GM12878 (cell line): ENCODE data around the gene GPC3. TPM values are rescaled to one million over a fixed set of nuclear protein-coding genes. Genes with fewer than 3 reads are reported as not detected.

Experiments
- ATAC-seq: fragments of 200-7000 bp; cut with Tn5 transposase; 3 replicates; pipeline ENCODE4 v1.9.1; 2020; ENCODE audit warnings: mild to moderate bottlenecking, moderate library complexity
- BruUV-seq: library from RNA; stranded (reverse); fragments of 400-500 nt; replicated peaks from 2 replicates; lab custom pipeline; 2021; lab: Mats Ljungman, UMichigan
- CTCF ChIA-PET: fragments of 300-600 bp; sonication (Branson Sonifier 250); formaldehyde crosslinking; extraction: SDS; loops from one replicate; lab custom pipeline; 2021; ENCODE audit warnings: inconsistent platforms; lab: Yijun Ruan, JAX
- POLR2A ChIA-PET: fragments of 350-600 bp; formaldehyde crosslinking; extraction: SDS; loops from one replicate; lab custom pipeline; 2021; ENCODE audit warnings: inconsistent platforms; lab: Charles Lee
- RAD21 ChIA-PET: fragments of 300-600 bp; sonication (Branson Sonifier 250); formaldehyde crosslinking; loops from one replicate; lab custom pipeline; 2023; ENCODE audit warnings: antibody characterized with exemption; ENCODE audit not compliant: unreplicated experiment; lab: Charles Lee
- SMC1A ChIA-PET: fragments of 300-600 bp; sonication (Branson Sonifier 250); formaldehyde crosslinking; loops from one replicate; lab custom pipeline; 2023; ENCODE audit not compliant: unreplicated experiment, uncharacterized antibody; lab: Charles Lee
- DNase-seq: peaks from one replicate; pipeline ENCODE4 v3.0.0-alpha.2; 2011; ENCODE audit warnings: low read depth, low spot score
- FAIRE-seq: peaks from 3 replicates; lab custom pipeline; 2011; peaks lifted over from hg19 to GRCh38; lab: Jason Lieb, UNC
- H2AFZ ChIP-seq: 2 replicates; pipeline ENCODE4 v1.6.0; 2011; ENCODE audit warnings: low read depth, low read length, control low read depth; ENCODE audit not compliant: control insufficient read depth
- H3K27ac ChIP-seq: 2 replicates; pipeline ENCODE4 v1.5.1; 2011; ENCODE audit warnings: control low read depth; ENCODE audit not compliant: control insufficient read depth, insufficient read depth
- H3K27me3 ChIP-seq, 2 experiments: replicated peaks in 1 of 2; 2 replicates each; pipeline versions ENCODE4 v1.6.0 to v1.6.1; 2011; ENCODE audit warnings: low read length in 1 of 2; ENCODE audit not compliant: control insufficient read depth in 2 of 2, insufficient read depth in 2 of 2
- H3K36me3 ChIP-seq, 2 experiments: 2 replicates each; pipeline ENCODE4 v1.5.1; 2011; ENCODE audit warnings: low read length in 1 of 2; ENCODE audit not compliant: control insufficient read depth in 2 of 2, insufficient read depth in 2 of 2
- H3K4me1 ChIP-seq: 2 replicates; pipeline ENCODE4 v1.6.1; 2011; ENCODE audit warnings: mild to moderate bottlenecking, low read length, moderate library complexity, mixed read lengths; ENCODE audit not compliant: control insufficient read depth, insufficient read depth
- H3K4me2 ChIP-seq: 2 replicates; pipeline ENCODE4 v1.6.0; 2011; ENCODE audit warnings: control low read depth; ENCODE audit not compliant: control insufficient read depth, insufficient read depth
- H3K4me3 ChIP-seq: fragments of 200-600 bp; sonication (generic); 2 replicates; pipeline ENCODE4 v1.5.1; 2016
- H3K79me2 ChIP-seq: 2 replicates; pipeline ENCODE4 v1.6.0; 2011; ENCODE audit warnings: low read length; ENCODE audit not compliant: control insufficient read depth, insufficient read depth
- H3K9ac ChIP-seq: 2 replicates; pipeline ENCODE4 v1.8.0; 2011; ENCODE audit warnings: low read length, control low read depth, mixed read lengths; ENCODE audit not compliant: control insufficient read depth, insufficient read depth
- H3K9me3 ChIP-seq: replicated peaks from 3 replicates; pipeline ENCODE4 v1.5.1; 2011; ENCODE audit warnings: mild to moderate bottlenecking, low read length; ENCODE audit not compliant: control insufficient read depth, insufficient read depth
- H4K20me1 ChIP-seq: 2 replicates; pipeline ENCODE4 v1.6.0; 2011; ENCODE audit not compliant: control insufficient read depth, insufficient read depth
- CEBPZ ChIP-seq: fragments of 150-350 bp; IDR thresholded peaks from 2 replicates; pipeline ENCODE4 v1.6.1; 2016; ENCODE audit warnings: low read depth, low read length
- CHD1 ChIP-seq: IDR thresholded peaks from 2 replicates; pipeline ENCODE4 v1.6.1; 2012; ENCODE audit warnings: low read depth, low read length, improper control_type of control experiment
- ELK1 ChIP-seq: IDR thresholded peaks from 2 replicates; pipeline ENCODE4 v1.6.1; 2012; ENCODE audit warnings: low read depth, low read length, improper control_type of control experiment
- FOS ChIP-seq: IDR thresholded peaks from 3 replicates; pipeline ENCODE4 v1.6.1; 2011; ENCODE audit warnings: borderline replicate concordance; ENCODE audit not compliant: insufficient read length; ENCODE audit errors: extremely low read depth
- GABPA ChIP-seq: IDR thresholded peaks from 2 replicates; pipeline ENCODE4 v1.6.1; 2014; ENCODE audit warnings: antibody characterized with exemption, low read depth, mild to moderate bottlenecking, inconsistent platforms
- GATAD2B ChIP-seq: fragments of 450-650 bp; conservative IDR thresholded peaks from 2 replicates; pipeline ENCODE4 v1.6.1; 2017; ENCODE audit warnings: low read depth, mild to moderate bottlenecking, moderate library complexity
- HCFC1 ChIP-seq: fragments of 150-350 bp; IDR thresholded peaks from 2 replicates; pipeline ENCODE4 v1.6.1; 2014; ENCODE audit warnings: low read length
- KLF5 ChIP-seq: fragments of 450-650 bp; IDR thresholded peaks from 2 replicates; pipeline ENCODE4 v1.6.1; 2014; ENCODE audit warnings: mild to moderate bottlenecking; ENCODE audit not compliant: partially characterized antibody
- NR2F1 ChIP-seq: fragments of 450-650 bp; conservative IDR thresholded peaks from 2 replicates; pipeline ENCODE4 v1.6.1; 2017; ENCODE audit warnings: mild to moderate bottlenecking
- SMAD5 ChIP-seq: IDR thresholded peaks from 2 replicates; pipeline ENCODE4 v1.6.1; 2016; ENCODE audit warnings: antibody characterized with exemption, low read depth
- SREBF1 ChIP-seq: IDR thresholded peaks from 2 replicates; pipeline ENCODE4 v1.6.1; 2012; ENCODE audit warnings: mild to moderate bottlenecking, low read length
- TARDBP ChIP-seq: IDR thresholded peaks from 2 replicates; pipeline ENCODE4 v1.6.1; 2016; ENCODE audit warnings: borderline replicate concordance
- TBL1XR1 ChIP-seq: IDR thresholded peaks from 2 replicates; pipeline ENCODE4 v1.6.1; 2012; ENCODE audit warnings: low read depth, low read length, improper control_type of control experiment
- USF2 ChIP-seq: IDR thresholded peaks from 2 replicates; pipeline ENCODE4 v1.6.1; 2011; ENCODE audit warnings: low read depth, low read length, improper control_type of control experiment, borderline replicate concordance
- YBX1 ChIP-seq: fragments of 450-650 bp; IDR thresholded peaks from 2 replicates; pipeline ENCODE4 v1.6.1; 2016; ENCODE audit warnings: antibody characterized with exemption
- WGBS: methylation state at CpG from one replicate; pipeline ENCODE4 v1.1.6; 2016; ENCODE audit warnings: low lambda C conversion rate; ENCODE audit not compliant: insufficient replicate concordance, insufficient coverage; ENCODE audit errors: missing lambda C conversion rate; 5-methylcytosine and 5-hydroxymethylcytosine counted together
- in situ Hi-C: fragments of 300-500 bp; cut with MboI; formaldehyde crosslinking; loops from 9 replicates; pipeline ENCODE4 v1.14.3; 2018; ENCODE audit warnings: mixed read lengths
- intact Hi-C: fragments of 100-400 bp; cut with micrococcal nuclease; formaldehyde crosslinking; loops from one replicate; pipeline ENCODE4 v1.14.2; 2022; ENCODE audit not compliant: unreplicated experiment
- polyA plus RNA-seq, 11 experiments: library from polyadenylated mRNA; depleted of rRNA in 4 of 11; unstranded in 6 of 11; stranded (reverse) in 5 of 11; fragments of >200 nt; fragmentation: Nextera tagmentation in 4 of 11; fragmentation: Illumina TruSeq in 1 of 11; extraction: Ambion mirVana in 4 of 11; extraction: Trizol in 1 of 11; gene quantifications; 1 replicate in 1 of 11; 2 replicates in 10 of 11; pipeline versions ENCODE4 v1.2.1 to v1.2.3, GENCODE V29; 2011 to 2016; ENCODE audit warnings: inconsistent platforms in 2 of 11, missing spikeins in 2 of 11, low read depth in 1 of 11
- total RNA-seq, 4 experiments: library from RNA; depleted of rRNA in 3 of 4; stranded (reverse); fragments of >200 nt in 3 of 4; fragmentation: Illumina TruSeq in 1 of 4; extraction: Trizol in 1 of 4; gene quantifications; 2 replicates each; pipeline versions ENCODE4 v1.2.1 to v1.2.3, GENCODE V29; 2013 to 2021

GPC3 gene
- total and polyA plus RNA-seq, 10 of the 15 experiments (the other 5 are each of a cell fraction or from before 2014, with no cell fraction given): 0.09 to 0.82 TPM; not detected in 8

GRCh38 chrX:133726211-133726630 lies 259.2 kb downstream of the GPC3 start:
- Histone ChIP-seq H2AFZ (no peak overlapping the region), H3K27ac (no peak overlapping the region), H3K4me2 (no peak overlapping the region), H3K9ac (no peak overlapping the region), H3K27me3 (no peaks in the 10 kb centered on the region), H4K20me1 (no peaks in the 10 kb centered on the region), H3K4me3 (no peak overlapping the region), H3K36me3 (no peaks in the 10 kb centered on the region), H3K79me2 (no peaks in the 10 kb centered on the region), H3K9me3 (no peaks in the 10 kb centered on the region), H3K4me1 (no peaks in the 10 kb centered on the region)
- no TSS peak for BruUV-seq
- ChIA-PET POLR2A (no interaction called here), RAD21 (no interaction called here), CTCF (no interaction called here), SMC1A (no interaction called here)
- FAIRE-seq: no peak
- in situ Hi-C loops (no loop called here), intact Hi-C loops (no loop called here)
- ATAC-seq: no peak
- 4% methylated on average over 2 of the region's 2 CpGs for WGBS
- no peak for DNase-seq
- TF ChIP-seq TBL1XR1 (no peak), USF2 (no peak), GATAD2B (no peak), NR2F1 (no peak), HCFC1 (no peak)

- H3K4me3 ChIP-seq: no peak overlapping the region
- H3K36me3 ChIP-seq: no peaks in the 10 kb centered on the region
- no peaks in the 10 kb centered on the region for H3K79me2 ChIP-seq
- no peak overlapping the region for H3K4me2 ChIP-seq
- FAIRE-seq (no peak), ATAC-seq (no peak), DNase-seq (no peak)
- WGBS: 48% methylated on average over 4 of the region's 4 CpGs
- no peak overlapping the region for H3K9ac ChIP-seq
- no peaks in the 10 kb centered on the region for H4K20me1 ChIP-seq
- intact Hi-C loops: no loop called here
- in situ Hi-C loops: no loop called here
- H3K27ac ChIP-seq: no peak overlapping the region
- ChIA-PET SMC1A (no interaction called here), POLR2A (no interaction called here), CTCF (no interaction called here), RAD21 (interaction anchor here (0.5 kb wide), 1 partner anchor 60 kb away, joined by 4 read pairs; no protein-coding TSS in a partner anchor)
- H3K27me3 ChIP-seq: no peaks in the 10 kb centered on the region
- no peaks in the 10 kb centered on the region for H3K9me3 ChIP-seq
- no TSS peak for BruUV-seq
- no peaks in the 10 kb centered on the region for H3K4me1 ChIP-seq
- H2AFZ ChIP-seq: no peak overlapping the region
- TF ChIP-seq SMAD5 (no peak), KLF5 (no peak), ELK1 (no peak), GABPA (no peak), TARDBP (no peak), NR2F1 (no peak), CHD1 (no peak), FOS (no peak), SREBF1 (no peak), CEBPZ (no peak), YBX1 (no peak)
Observed at GRCh38 chrX:133723930-133724329, 261.5 kb downstream of the GPC3 start.
